HepG2 (cell line): ENCODE measurements around the gene ZXDC. TPM values are rescaled to one million over a fixed set of nuclear protein-coding genes. Genes with fewer than 3 reads are reported as not detected.

ENCODE experiments used
- AHR ChIP-seq: IDR thresholded peaks from 2 replicates; pipeline ENCODE4 v1.6.1; 2018; ENCODE audit warnings: missing genetic modification reagents, missing compliant biosample characterization
- ATF1 ChIP-seq: IDR thresholded peaks from 2 replicates; pipeline ENCODE4 v1.6.1; 2016; ENCODE audit warnings: mild to moderate bottlenecking, control low read depth
- SRY ChIP-seq: sonication (generic); formaldehyde crosslinking; IDR thresholded peaks from 2 replicates; pipeline ENCODE4 v1.8.0; 2022; ENCODE audit warnings: mild to moderate bottlenecking, missing genetic modification reagents
- ZC3H13 ChIP-seq: sonication (generic); formaldehyde crosslinking; IDR thresholded peaks from 2 replicates; pipeline ENCODE4 v1.8.1; 2023; ENCODE audit warnings: mild to moderate bottlenecking, missing genetic modification reagents, moderate library complexity
- ZNF501 ChIP-seq: sonication (generic); formaldehyde crosslinking; IDR thresholded peaks from 2 replicates; pipeline ENCODE4 v1.5.1; 2020; ENCODE audit warnings: mild to moderate bottlenecking, moderate library complexity, missing genetic modification reagents
- ZNF772 ChIP-seq: sonication (generic); formaldehyde crosslinking; IDR thresholded peaks from 2 replicates; pipeline ENCODE4 v1.5.0; 2020; ENCODE audit warnings: mild to moderate bottlenecking, missing genetic modification reagents
- polyA plus RNA-seq, 8 experiments: library from polyadenylated mRNA; depleted of rRNA in 3 of 8; stranded (reverse) in 7 of 8; unstranded in 1 of 8; fragments of >200 nt; fragmentation: Illumina TruSeq in 4 of 8; extraction: Trizol in 4 of 8; gene quantifications; 2 replicates each; pipeline versions ENCODE4 v1.2.1 to v1.2.3, GENCODE V29; 2011 to 2016; ENCODE audit warnings: low read depth in 4 of 8, missing spikeins in 1 of 8, mixed read lengths in 1 of 8; ENCODE audit not compliant: insufficient read depth in 1 of 8
- total RNA-seq, 5 experiments: library from RNA; depleted of rRNA; stranded (reverse); fragments of >200 nt; fragmentation: Illumina TruSeq; extraction: Trizol; gene quantifications; 2 replicates each; pipeline ENCODE4 v1.2.3, GENCODE V29; 2016; ENCODE audit warnings: low read depth in 1 of 5
- TF ChIP-seq, protein P1 (sequence below): sonication (generic); formaldehyde crosslinking; IDR thresholded peaks from one replicate; pipeline ENCODE4 v1.5.1; 2020; ENCODE audit warnings: mild to moderate bottlenecking, missing genetic modification reagents; ENCODE audit errors: not compliant biosample characterization

ZXDC gene
- total and polyA plus RNA-seq, 2 of the 13 experiments (the other 11 are each of a cell fraction or from before 2014, with no cell fraction given): 17.6 to 21.2 TPM

DNA sequence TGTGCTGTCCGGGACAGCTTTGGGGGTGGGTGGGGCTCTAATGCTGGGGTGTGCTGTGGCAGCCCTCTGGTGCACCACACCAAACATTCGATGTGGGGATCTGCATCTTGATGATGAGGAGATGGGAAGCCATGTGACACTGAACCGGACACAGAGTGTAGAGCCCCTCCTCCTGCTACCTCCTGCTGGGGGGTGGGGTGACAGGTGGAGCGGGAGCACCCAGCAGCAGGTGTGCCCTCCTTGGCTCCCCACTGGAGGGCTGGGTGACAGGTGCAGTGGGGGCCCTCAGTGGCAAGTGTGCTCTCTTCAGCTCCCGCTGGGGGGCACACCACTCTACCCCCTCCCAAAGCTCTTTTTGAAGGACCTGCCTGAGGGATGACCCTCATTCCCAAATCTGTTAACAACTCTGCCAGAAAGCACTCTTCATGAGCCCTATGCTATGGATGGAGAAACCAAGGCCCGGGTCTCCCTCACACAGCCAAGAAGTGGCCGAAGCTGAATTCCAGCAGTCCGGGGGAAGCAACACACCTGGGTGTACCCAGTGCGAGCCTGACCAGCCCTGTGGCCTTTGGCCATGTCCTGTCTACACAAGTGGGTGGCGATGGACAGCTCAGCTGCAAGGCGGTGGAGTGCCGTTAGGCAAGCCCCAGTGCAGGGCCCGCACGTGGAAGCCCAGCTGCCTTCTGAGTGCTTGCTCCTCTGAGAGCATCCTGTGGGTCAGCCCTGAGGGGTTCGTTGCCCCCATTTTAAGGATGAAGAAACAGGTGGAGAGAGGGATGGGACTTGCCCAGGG is 42.5 kb upstream of the ZXDC start (continued):
- TF ChIP-seq, protein P1, sequence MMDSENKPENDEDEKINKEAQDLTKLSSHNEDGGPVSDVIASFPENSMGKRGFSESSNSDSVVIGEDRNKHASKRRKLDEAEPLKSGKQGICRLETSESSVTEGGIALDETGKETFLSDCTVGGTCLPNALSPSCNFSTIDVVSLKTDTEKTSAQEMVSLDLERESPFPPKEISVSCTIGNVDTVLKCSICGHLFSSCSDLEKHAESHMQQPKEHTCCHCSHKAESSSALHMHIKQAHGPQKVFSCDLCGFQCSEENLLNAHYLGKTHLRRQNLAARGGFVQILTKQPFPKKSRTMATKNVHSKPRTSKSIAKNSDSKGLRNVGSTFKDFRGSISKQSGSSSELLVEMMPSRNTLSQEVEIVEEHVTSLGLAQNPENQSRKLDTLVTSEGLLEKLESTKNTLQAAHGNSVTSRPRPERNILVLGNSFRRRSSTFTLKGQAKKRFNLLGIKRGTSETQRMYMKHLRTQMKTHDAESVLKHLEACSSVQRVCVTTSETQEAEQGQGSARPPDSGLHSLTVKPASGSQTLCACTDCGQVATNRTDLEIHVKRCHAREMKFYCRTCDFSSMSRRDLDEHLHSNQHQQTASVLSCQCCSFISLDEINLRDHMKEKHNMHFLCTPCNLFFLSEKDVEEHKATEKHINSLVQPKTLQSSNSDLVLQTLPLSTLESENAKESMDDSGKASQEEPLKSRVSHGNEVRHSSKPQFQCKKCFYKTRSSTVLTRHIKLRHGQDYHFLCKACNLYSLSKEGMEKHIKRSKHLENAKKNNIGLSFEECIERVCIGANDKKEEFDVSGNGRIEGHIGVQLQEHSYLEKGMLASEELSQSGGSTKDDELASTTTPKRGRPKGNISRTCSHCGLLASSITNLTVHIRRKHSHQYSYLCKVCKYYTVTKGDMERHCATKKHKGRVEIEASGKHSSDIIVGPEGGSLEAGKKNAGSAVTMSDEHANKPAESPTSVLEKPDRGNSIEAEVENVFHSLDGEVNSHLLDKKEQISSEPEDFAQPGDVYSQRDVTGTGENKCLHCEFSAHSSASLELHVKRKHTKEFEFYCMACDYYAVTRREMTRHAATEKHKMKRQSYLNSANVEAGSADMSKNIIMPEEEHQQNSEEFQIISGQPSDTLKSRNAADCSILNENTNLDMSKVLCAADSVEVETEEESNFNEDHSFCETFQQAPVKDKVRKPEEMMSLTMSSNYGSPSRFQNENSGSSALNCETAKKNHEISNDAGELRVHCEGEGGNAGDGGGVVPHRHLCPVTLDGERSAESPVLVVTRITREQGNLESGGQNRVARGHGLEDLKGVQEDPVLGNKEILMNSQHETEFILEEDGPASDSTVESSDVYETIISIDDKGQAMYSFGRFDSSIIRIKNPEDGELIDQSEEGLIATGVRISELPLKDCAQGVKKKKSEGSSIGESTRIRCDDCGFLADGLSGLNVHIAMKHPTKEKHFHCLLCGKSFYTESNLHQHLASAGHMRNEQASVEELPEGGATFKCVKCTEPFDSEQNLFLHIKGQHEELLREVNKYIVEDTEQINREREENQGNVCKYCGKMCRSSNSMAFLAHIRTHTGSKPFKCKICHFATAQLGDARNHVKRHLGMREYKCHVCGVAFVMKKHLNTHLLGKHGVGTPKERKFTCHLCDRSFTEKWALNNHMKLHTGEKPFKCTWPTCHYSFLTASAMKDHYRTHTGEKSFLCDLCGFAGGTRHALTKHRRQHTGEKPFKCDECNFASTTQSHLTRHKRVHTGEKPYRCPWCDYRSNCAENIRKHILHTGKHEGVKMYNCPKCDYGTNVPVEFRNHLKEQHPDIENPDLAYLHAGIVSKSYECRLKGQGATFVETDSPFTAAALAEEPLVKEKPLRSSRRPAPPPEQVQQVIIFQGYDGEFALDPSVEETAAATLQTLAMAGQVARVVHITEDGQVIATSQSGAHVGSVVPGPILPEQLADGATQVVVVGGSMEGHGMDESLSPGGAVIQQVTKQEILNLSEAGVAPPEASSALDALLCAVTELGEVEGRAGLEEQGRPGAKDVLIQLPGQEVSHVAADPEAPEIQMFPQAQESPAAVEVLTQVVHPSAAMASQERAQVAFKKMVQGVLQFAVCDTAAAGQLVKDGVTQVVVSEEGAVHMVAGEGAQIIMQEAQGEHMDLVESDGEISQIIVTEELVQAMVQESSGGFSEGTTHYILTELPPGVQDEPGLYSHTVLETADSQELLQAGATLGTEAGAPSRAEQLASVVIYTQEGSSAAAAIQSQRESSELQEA (CRISPR knock-in tag): no peak
- TF ChIP-seq SRY (CRISPR knock-in tag) (0 out of 2 replicates have a peak, but pooled peaks have one; percentile 18), ZNF501 (CRISPR knock-in tag) (0 out of 2 replicates have a peak, but pooled peaks have one; percentile 21), ZC3H13 (0 out of 2 replicates have a peak, but pooled peaks have one; percentile 47), ZNF772 (CRISPR knock-in tag) (0 out of 2 replicates have a peak, but pooled peaks have one; percentile 38), ATF1 (CRISPR knock-in tag) (no peak), AHR (CRISPR knock-in tag) (no peak)
- TF ChIP-seq, all 625 proteins: peak for 51
